Muscle of back (tissue), 11 donors: ENCODE data around the gene ZBTB7C. TPM values are rescaled to one million over a fixed set of nuclear protein-coding genes. Genes with fewer than 3 reads are reported as not detected.

Experiments
- DNase-seq, 3 donors: peaks; one replicate each; pipeline versions ENCODE4 v3.0.0 to v3.0.0-alpha.2; 2013
- polyA plus RNA-seq, 10 donors: library from polyadenylated mRNA; unstranded; fragments of 120-200 nt; gene quantifications; one replicate each; pipeline ENCODE4 v1.2.1, GENCODE V29; 2013; ENCODE audit not compliant: insufficient read length in 10 of 10

The ZBTB7C gene
- polyA plus RNA-seq, 10 donors = 2.6 to 5.8 (median 3.8) TPM

DNA sequence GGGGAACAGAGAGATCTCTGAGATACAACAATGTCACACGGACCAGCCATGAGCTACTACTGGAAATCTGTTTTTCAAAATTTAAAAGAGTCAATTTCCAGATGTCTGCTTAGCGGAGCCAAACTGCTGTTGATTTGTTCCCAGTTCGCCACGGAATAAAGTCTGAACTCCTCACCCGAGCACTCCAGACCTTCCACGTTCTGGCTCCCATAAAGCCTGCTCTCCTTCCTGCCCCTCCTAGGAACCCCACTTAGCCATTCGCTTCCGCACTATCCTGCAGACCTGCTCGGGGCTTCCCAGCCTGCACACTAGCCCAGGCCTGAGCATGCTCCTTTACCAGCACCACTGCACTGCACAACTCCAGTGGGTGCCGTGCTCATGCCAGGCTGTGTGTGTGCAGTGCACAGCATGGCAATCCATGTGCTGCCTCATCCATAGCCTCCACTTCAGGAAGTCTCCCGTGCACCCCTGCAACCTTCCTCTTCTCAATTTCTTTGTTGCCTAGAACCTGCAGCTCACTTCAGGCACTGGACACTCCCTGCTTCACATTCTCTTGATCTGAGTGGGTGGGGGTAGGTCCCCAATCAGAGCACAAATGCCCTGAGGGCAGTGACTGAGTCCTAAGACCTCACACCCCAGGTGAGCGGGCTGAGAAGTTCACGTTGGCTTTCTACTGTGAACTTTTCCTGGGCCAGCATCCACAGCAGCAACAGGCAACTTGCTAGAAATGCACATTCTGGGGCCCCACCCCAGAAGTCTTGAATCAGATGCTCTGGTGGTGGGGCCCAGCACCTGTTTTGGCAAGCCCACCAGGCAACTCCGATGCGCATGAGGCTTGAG lies 53.7 kb downstream of the ZBTB7C start:
- peak; percentile 47 to 86 (median 53) for DNase-seq

DNA sequence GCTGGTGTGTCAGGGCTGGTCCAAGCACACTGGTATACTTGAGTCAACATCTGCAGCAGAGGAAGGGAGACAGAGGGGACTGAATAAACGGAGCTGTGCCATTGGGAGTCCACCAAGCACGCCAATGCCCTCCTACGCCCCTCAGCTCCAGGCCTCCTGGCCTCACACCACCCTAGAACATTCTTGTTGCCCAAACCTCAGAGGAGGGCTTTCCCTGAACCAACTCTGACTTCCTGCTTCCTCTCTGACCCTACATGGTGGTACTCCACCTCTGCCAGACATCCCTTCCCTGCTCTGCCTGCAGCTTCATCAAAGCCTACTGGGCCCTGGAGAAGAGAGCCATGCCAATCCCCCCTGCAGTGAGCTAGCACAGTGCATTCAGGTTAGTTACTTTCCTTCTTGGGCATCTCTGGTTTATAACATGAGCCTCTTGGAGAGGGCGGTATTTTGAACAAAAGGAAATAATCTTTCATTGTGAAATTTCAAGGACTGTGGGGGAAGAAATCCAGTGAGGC lies 54.4 kb downstream of the ZBTB7C start:
- no peak for DNase-seq

GRCh38 chr18:48352051-48352755 lies 57.0 kb downstream of the ZBTB7C start:
- no peak for DNase-seq

GRCh38 chr18:48351216-48352050 lies 57.8 kb downstream of the ZBTB7C start:
- no peak for DNase-seq

- no peak for DNase-seq
Observed at GRCh38 chr18:48348739-48349138, 60.4 kb downstream of the ZBTB7C start.

- DNase-seq = no peak
Observed at GRCh38 chr18:48347756-48348326, 61.3 kb downstream of the ZBTB7C start.

GRCh38 chr18:48345596-48345995 lies 63.6 kb downstream of the ZBTB7C start:
- no peak for DNase-seq

GRCh38 chr18:48342581-48342980 lies 66.6 kb downstream of the ZBTB7C start:
- no peak for DNase-seq

- DNase-seq = peak in 1 of 3 donors; percentile 45
Observed at GRCh38 chr18:48342125-48342524, 67.1 kb downstream of the ZBTB7C start.

GRCh38 chr18:48340560-48340959 lies 68.6 kb downstream of the ZBTB7C start:
- no peak for DNase-seq

DNA sequence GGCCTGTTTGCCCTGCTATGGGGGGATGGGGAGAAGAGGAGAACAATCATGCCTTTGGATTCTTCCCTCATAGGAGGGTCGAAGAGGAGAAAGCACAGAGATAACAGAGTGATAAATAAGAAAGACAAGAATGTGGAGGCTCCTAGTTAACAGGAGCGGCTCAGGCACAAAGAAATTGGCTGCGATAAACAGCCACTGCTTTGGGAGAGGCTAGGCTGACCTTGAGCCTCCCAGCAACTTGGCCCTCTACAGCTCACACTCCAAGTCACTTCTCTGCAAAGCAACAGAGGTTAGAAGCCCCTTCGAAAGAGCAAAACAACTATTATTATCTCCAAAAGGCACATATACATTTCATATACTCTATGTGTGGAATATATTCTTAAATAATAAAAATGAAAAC lies 69.5 kb downstream of the ZBTB7C start:
- DNase-seq = no peak

GRCh38 chr18:48338915-48339314 lies 70.3 kb downstream of the ZBTB7C start:
- no peak for DNase-seq

DNA sequence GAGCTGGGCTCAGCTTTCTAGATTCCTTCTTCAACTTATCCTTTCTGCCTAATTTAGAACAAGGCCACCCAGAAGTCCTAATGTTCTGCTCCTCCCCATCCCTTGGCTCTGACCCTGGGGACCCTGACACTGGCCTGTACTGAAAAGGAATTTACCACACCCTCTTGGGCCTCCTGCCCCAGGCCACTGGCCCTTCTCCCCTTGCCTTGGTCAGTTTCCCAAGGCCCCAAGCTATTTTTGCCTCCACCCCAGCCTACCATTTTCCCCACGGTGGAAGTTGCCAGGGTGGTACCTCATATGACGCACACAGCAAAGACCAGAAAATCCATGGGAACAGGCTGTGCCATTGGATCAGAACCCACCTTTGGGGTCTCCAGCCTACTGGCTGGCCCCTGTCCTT lies 72.1 kb downstream of the ZBTB7C start:
- no peak for DNase-seq

DNA sequence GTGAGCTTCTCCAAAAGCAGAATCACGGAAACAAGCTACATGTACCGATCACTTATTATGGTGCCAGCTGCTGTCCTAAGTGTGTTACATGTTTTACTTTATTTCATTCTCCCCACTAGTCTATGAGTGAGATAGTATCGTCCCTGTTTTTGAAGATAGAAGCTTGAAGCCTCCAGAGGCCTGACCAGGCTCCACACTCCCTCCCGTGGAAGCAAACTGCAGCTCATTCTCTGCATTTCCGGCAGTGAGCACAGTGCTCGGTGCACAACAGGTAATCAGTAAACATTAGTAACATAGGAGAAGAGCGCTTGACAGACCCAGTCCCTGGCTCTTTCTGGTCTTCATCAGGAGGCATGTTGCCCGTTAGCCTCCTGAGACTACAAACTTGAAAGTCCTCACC lies 72.9 kb downstream of the ZBTB7C start:
- DNase-seq = no peak

GRCh38 chr18:48335829-48336228 lies 73.4 kb downstream of the ZBTB7C start:
- DNase-seq = no peak

DNA sequence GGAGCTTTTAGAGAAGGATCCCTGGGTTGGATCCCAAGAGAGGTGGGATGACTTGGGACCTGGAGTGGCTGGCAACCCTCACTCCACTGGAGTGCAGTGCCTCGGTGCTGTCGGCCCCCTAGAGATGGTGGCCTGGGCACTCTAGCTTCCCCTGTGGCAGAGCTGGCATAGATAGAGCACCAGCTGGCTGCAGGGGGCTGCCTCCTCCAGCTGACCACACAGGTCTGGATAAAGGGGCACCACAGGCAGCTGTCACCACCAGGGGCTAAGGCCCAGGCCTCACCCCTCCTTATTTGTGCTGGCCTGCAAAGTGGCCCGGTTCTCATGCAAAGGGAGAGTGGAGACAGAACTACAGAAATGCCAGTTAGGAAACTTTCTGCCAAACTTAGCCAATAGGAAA lies 74.3 kb downstream of the ZBTB7C start:
- DNase-seq = no peak

DNA sequence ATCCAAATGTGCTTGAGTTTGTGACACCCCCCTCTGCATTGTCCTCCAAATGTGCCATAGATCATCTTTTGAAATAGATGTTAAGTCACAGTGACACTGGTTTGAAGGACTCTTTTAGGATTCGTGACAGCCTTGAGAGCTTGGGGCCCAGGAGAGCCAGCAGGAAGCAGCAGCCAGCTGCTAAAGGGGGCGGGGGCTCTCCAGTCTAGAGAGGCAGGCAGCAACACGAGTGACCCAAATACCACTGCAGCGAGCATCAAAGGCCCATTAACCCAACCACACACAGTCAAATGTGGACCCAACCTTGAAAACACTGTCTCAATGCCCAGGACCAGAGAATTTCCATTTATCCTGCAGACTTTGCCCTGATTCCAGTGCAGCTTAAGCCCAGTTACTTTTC lies 75.6 kb downstream of the ZBTB7C start:
- peak in 1 of 3 donors; percentile 39 for DNase-seq

DNA sequence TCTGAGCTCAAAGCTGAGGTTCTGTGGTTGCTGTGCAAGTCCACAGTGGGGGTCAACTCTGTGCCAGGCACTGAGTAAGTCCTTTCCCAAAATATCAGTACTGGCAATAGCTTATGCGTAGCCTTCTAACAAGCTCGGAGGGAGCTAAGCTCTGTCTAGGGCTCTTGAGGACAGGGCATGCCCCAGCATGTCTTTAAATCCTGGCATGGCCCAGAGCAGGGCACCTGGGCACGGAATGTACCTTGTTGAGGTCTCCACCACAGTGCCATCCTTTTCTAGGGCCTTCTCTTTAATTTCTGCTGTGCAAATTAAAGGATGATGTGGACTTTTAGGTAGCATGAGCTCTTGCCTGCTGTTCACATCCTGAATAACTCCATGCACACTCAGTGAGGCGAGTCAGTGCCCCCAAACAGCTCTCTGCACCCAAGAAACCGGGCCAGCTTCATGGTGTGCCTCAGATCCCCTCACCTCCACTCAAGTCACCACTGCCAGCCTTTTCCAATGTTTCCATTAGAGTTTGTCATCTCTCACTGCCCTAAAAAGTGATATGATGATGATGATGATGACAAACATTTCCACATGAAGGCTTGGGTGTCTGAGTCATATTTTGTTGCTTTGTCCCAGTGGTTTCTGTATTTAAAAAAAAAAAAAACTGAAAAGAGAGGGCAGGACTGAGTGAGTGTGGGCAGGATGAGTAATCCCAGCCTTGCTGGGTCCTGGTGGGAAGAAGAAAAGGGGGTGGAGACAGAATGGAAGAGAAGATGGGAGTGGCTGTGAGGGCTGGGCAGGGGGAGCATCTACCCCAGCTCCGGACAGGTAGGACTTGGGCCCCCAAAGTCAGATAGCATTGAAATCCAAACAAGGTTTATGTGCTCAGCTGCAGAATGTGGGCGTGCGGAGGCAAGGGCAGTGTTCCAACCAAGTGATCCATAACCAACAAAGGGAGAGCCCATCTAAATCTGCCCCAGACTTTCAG lies 78.9 kb downstream of the ZBTB7C start:
- DNase-seq = peak in 1 of 3 donors; percentile 66

GRCh38 chr18:48328473-48329210 lies 80.5 kb downstream of the ZBTB7C start:
- peak in 1 of 3 donors; percentile 41 for DNase-seq
